ENCODE results near the gene DPH3.

GRCh38 chr3:16286751-16287543 is 22.2 kb upstream of the DPH3 start:
- TF ChIP-seq HDGF (IDR thresholded peaks at IDR 0.05; ENCODE audit: borderline replicate concordance): no peak
- no peak for TF ChIP-seq SUZ12 (IDR thresholded peaks at IDR 0.05)
- TF ChIP-seq NFRKB (IDR thresholded peaks at IDR 0.05): no peak
- TF ChIP-seq SP1 (IDR thresholded peaks at IDR 0.05): no peak
- TF ChIP-seq FOXA1 (IDR thresholded peaks at IDR 0.05): no peak
- no peak for TF ChIP-seq TARDBP (IDR thresholded peaks at IDR 0.05)
- TF ChIP-seq LEF1 (IDR thresholded peaks at IDR 0.05; ENCODE audit: borderline replicate concordance): no peak
- no peak for TF ChIP-seq BHLHE40 (IDR thresholded peaks at IDR 0.05; ENCODE audit: borderline replicate concordance)
- TF ChIP-seq FOXK2 (IDR thresholded peaks at IDR 0.05): no peak
- no peak for TF ChIP-seq ARNT (IDR thresholded peaks at IDR 0.05)
- no peak for TF ChIP-seq ZNF384 (IDR thresholded peaks at IDR 0.05)
- no peak for TF ChIP-seq FOXM1 (IDR thresholded peaks at IDR 0.05; ENCODE audit: borderline replicate concordance)
- no peak for TF ChIP-seq ELF4 (IDR thresholded peaks at IDR 0.05)

All from HEK293T (cell line).